HG03432 (cell line): Measurements from ENCODE around the gene VRK1.

ENCODE experiments used
- ATAC-seq: cut with Tn5 transposase; IDR thresholded peaks from one replicate; pipeline ENCODE4 v1.9.1; 2021; ENCODE audit warnings: mild to moderate bottlenecking, moderate library complexity; ENCODE audit not compliant: unreplicated experiment

The VRK1 gene

DNA sequence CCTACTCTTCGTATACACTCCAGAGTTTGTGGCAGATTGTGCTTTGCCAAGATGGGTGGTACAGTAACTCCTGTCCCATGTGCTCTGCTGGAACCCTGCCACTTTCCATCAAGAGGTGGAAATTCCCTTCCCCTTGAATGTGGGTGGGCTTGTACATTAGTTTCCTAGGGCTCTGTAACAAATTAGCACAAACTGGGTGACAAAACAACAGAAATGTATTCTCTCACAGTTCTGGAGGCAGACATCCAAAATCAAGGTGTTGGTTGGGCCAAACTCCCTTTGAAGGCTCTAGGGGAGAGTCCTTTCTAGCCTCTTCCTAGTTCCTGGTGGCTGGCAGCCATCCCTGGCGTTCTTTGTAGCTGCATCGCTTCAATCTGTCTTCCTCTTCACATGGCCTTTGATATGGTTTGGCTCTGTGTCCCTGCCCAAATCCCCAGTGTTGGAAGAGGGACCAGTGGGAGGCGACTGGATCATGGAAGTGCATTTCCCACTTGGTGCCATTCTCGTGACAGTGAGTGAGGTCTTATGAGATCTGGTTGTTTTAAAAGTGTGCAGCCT, 117.5 kb downstream of the VRK1 start:
- ATAC-seq, result no peak

DNA sequence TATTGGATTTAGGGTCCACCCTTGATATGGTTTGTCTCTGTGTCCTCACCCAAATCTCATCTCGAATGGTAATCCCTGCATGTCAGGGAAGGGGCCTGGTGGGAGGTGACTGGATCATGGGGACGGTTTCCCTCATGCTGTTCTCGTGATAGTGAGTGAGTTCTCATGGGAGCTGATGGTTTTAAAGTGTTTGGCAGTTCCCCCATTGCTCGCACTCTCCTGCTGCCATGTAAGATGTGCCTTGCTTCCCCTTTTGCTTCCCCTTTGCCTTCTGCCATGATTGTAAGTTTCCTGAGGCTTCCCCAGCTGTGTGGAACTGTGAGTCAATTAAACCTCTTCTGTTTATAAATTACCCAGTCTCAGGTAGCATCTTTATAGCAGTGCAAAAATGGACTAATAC, 118.3 kb downstream of the VRK1 start:
- no peak for ATAC-seq

DNA sequence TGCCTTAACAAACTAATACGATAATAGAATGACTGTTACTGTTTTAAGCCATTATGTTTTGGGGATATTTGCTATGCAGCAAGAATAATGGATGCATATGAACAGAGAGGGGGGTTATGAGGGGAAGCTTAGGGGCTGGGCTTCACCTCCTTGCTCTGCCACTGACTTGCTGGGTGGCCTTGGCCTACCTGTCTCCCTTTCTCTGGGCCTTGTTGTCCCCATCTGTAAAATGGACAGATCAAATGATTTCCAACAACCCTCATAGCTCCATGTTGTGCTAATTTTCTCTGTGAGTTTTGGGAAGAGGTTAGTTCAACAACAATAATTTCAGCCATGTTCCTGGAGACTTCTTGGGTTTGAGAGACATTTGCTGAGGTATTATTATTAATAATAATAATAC, 119.6 kb downstream of the VRK1 start:
- no peak for ATAC-seq

DNA sequence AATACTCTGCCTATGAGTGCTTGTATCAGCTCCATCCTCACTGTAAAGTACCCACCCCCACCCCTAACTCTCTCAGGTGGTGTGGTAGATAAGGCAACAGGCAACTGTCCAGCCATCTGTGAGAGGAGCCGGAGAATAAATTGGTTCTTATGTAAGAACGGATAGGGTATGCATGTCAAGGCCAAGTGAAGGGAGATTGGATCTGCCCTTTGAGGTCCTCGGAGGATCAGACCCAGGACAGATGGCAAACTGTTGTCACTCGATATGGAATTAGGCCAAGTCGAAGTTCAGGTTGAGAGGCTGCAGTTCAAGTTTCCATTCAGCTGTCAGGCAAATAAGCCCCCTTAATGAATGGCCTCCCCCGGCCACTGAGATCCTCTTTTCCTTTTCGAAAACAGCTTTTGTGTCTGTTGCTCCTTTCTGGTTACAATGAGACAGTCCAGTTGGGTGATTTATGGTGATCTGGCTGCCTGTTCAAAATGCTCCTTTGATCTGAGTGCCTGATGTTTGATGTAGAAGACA, 120.3 kb downstream of the VRK1 start:
- no peak for ATAC-seq

DNA sequence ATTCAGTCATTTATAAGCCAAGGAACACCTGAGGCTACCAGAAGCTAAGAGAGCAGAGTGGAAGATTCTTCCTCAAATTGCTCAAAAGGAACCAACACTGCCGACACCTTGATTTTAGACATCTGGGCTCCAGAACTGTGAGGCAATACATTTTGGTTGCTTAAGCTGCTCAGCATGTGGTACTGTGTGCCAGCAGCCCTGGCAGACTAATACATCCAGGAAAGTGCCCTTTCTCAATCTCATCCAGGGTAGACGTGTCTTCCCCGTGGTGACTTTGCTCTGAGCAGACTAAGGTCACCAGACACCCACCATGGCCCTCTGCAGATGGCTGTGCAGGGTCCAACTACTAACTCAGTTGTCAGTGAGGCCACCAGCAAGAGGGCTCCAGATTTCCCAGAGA, 122.8 kb downstream of the VRK1 start:
- ATAC-seq, result no peak

DNA sequence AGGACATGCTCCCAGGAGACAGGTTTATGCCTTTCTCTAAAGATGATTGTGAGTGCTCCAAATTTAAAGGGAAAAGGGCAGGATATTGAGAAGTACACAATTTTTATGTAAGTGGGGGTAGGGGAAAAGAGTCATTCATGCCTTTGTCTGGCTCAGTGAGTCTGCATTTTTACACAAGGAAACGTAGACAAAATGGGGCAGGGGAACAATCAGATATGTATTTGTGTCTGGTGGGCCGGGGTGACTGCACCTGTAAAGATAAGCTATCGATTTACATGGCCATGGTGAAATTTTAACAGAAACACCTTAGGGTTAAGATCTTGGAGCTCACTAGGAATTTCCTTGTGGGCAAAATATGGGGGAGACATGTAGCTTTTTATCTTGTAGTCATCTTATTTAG, 123.6 kb downstream of the VRK1 start:
- ATAC-seq, result no peak

DNA sequence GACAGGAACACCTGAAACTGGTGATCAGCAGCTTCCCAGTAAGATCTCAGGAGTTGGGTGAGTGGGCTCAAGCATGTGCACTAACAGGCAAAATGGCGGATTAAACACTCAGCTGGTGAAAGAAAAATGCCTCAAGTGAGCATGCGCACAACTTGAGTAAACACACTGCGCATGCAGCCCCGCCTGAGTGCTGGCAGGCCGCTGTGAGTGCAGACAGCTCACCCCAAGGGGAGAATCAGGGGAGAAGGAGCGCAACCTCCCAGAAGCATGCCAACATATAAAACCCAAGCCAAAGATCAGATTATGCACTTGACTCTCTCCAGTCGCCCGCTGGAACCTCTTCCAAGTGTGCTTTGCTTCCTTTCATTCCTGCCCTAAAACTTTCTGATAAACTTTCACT, 125.8 kb downstream of the VRK1 start:
- ATAC-seq, result no peak

DNA sequence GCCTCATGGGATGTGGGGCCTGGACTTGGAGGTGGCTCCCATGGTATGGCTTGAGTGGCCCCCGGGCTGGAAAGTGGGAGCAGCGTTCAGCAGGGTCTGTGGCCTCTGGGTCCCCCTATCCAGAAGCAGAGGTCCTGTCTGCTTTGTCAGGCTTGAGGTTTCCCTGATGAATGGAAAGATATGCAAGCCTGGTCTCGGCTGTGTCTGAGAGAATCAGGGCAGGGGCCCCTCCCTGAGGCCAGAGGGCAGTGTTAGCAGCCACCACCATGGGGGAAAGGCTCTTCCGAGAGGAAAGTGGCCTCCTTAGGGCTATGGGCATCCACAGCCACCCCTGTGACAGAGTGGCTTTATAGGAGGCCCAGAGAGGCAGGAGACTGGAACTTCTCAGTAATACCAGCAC, 128.2 kb downstream of the VRK1 start:
- no peak for ATAC-seq

DNA sequence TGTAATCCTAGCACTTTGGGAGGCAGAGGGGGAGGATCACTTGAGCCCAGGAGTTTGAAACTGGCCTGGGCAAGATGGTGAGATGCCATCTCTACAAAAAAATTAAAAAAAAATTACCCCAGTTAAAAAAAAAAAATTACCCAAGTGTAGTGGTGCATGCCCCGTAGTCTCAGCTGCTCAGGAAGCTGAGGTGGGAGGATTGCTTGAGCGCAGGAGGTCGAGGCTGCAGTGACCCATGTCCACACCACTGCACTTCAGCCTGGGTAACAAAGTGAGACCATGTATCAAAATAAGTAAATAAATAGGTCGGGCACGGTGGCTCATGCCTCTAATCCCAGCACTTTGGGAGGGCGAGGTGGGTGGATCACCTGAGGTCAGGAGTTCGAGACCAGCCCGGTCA, 128.8 kb downstream of the VRK1 start:
- no peak for ATAC-seq

DNA sequence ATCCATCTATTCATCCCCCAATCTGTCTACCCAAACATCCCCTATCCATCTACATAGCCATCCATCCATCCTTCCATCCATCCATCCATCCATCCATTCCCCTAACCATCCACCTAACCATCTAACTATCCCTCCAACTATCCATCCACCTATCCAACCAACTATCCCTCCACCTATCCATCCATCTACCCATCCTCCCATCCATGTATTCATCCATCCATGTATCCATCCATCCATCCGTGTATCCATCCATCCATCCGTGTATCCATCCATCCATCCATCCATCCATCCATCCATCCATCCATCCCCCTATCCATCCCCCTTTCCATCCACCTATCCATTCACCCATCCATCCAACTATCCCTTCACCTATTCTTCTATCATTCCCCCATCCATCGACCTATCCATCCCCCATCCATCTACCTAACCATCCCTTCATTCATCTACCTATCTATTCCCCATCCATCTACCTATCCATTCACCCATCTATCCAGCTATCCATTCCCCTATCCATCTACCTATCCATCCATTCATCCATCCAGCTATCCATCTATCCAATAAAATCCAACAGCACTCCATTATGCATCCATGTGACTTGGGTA, 131.7 kb downstream of the VRK1 start:
- ATAC-seq, result no peak

DNA sequence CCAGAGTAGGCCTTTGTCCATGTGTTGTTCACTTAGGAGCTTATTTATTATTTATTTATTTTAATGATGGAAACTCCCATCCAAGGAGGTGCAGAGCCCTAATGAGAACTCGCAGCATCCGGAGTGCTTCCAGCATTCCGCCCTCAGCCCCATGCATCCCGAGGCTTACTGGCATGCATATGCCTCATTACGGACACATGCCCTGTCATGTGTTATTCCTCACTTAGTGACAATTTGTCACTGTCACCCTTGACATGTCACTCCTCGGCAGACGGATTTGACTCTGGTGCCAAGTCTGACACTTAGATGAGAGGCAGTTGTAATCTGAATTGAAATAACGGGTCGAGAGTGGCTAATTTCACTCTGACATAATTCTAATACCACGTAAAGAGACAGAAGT, 132.8 kb downstream of the VRK1 start:
- no peak for ATAC-seq

DNA sequence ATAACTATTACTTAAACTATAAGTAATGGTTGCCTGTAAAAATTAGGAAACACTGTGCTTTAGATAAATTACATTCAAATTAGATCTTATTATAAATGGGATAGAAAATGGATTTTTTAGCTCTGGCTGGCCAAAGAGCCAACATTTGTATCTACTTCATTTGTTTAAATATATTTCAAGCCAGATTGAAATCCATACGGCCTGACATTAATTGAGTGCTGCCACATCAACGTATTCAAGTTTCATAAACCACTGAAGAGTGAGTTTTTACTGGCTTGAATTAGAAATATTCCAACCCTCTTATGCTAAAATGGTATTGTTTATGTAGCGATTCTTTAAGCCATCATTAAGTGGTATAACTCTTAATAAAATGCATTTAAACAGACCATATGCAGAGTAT, 133.3 kb downstream of the VRK1 start:
- no peak for ATAC-seq
